ENCODE results near the gene DCST1.
"Not testable (repeated sequence)": the region's sequence is repeated elsewhere in the genome, so short reads cannot be mapped to it uniquely, and the experiment has no call there.

DCST1 gene

GRCh38 chr1:155033524-155033923, at the start of gene DCST1, which contains the start of gene DCST2:
DCST1 (plus strand) TSS chr1:155033824; CDS start chr1:155034037, 213 bp downstream.
DCST2 (minus strand) TSS chr1:155033781; CDS start chr1:155033701, 80 bp downstream.
- TF ChIP-seq GATA1 (IDR thresholded peaks at IDR 0.05; ENCODE audit: low read depth, low read length) (no peak), POLR2A (IDR thresholded peaks at IDR 0.05; ENCODE audit: low read length) (no peak)
- no peak for DNase-seq

GRCh38 chr1:154986736-154987135, 46.9 kb upstream of the DCST1 start:
- not testable (repeated sequence) for DNase-seq

- no peak for TF ChIP-seq POLR2A (IDR thresholded peaks at IDR 0.05; ENCODE audit: low read length)
- TF ChIP-seq GATA1 (IDR thresholded peaks at IDR 0.05; ENCODE audit: low read depth, low read length): no peak
- no peak for DNase-seq
Measured at GRCh38 chr1:154987326-154987725, 46.3 kb upstream of the DCST1 start.

GRCh38 chr1:154988058-154988954, 45.3 kb upstream of the DCST1 start:
- TF ChIP-seq GATA1 (IDR thresholded peaks at IDR 0.05; ENCODE audit: low read depth, low read length) (no peak), POLR2A (IDR thresholded peaks at IDR 0.05; ENCODE audit: low read length) (no peak)
- peak; percentile 43 to 57 for DNase-seq

GRCh38 chr1:154989195-154989860, 44.3 kb upstream of the DCST1 start:
- TF ChIP-seq POLR2A (IDR thresholded peaks at IDR 0.05; ENCODE audit: low read length) (no peak), GATA1 (IDR thresholded peaks at IDR 0.05; ENCODE audit: low read depth, low read length) (no peak)
- DNase-seq: no peak

GRCh38 chr1:154990276-154990675, 43.3 kb upstream of the DCST1 start:
- TF ChIP-seq GATA1 (IDR thresholded peaks at IDR 0.05; ENCODE audit: low read depth, low read length) (no peak), POLR2A (IDR thresholded peaks at IDR 0.05; ENCODE audit: low read length) (no peak)

GRCh38 chr1:154992721-154993571, 40.7 kb upstream of the DCST1 start:
- TF ChIP-seq GATA1 (IDR thresholded peaks at IDR 0.05; ENCODE audit: low read depth, low read length): no peak
- no peak for TF ChIP-seq POLR2A (IDR thresholded peaks at IDR 0.05; ENCODE audit: low read length)
- DNase-seq: peak in 1 of 2 experiments; percentile 40

More at GRCh38 chr1:154990276-154990675, 43.3 kb upstream of the DCST1 start:
- no peak for DNase-seq

- no peak for DNase-seq
- no peak for TF ChIP-seq GATA1 (IDR thresholded peaks at IDR 0.05; ENCODE audit: low read depth, low read length)
- no peak for TF ChIP-seq POLR2A (IDR thresholded peaks at IDR 0.05; ENCODE audit: low read length)
Measured at GRCh38 chr1:154993572-154994268, 39.9 kb upstream of the DCST1 start, which contains the start of gene LENEP. LENEP (plus strand) TSS chr1:154993586; CDS start chr1:154993608, 22 bp downstream.

GRCh38 chr1:154994269-154994587, 39.4 kb upstream of the DCST1 start:
- TF ChIP-seq POLR2A (IDR thresholded peaks at IDR 0.05; ENCODE audit: low read length) (no peak), GATA1 (IDR thresholded peaks at IDR 0.05; ENCODE audit: low read depth, low read length) (no peak)
- no peak for DNase-seq

GRCh38 chr1:154994591-154994990, 39.0 kb upstream of the DCST1 start:
- no peak for DNase-seq

GRCh38 chr1:154995301-154995983, 38.2 kb upstream of the DCST1 start:
- DNase-seq: peak; percentile 73 to 85

More at GRCh38 chr1:154994591-154994990, 39.0 kb upstream of the DCST1 start:
- TF ChIP-seq GATA1 (IDR thresholded peaks at IDR 0.05; ENCODE audit: low read depth, low read length) (no peak), POLR2A (IDR thresholded peaks at IDR 0.05; ENCODE audit: low read length) (no peak)

GRCh38 chr1:154996966-154997701, 36.5 kb upstream of the DCST1 start:
- TF ChIP-seq GATA1 (IDR thresholded peaks at IDR 0.05; ENCODE audit: low read depth, low read length): no peak
- no peak for TF ChIP-seq POLR2A (IDR thresholded peaks at IDR 0.05; ENCODE audit: low read length)
- DNase-seq: no peak

Data from erythroblast (primary cell).